ENCODE measurements around the gene IQSEC2. TPM values are rescaled to one million over a fixed set of nuclear protein-coding genes. Genes with fewer than 3 reads are reported as not detected.
A peak's percentile ranks its signal among the peaks of the same experiment; 100 is the strongest.

The IQSEC2 gene
- total and polyA plus RNA-seq, 2 of the 13 experiments (the other 11 are each of a cell fraction or from before 2014, with no cell fraction given), result 0.13 to 0.21 TPM

DNA sequence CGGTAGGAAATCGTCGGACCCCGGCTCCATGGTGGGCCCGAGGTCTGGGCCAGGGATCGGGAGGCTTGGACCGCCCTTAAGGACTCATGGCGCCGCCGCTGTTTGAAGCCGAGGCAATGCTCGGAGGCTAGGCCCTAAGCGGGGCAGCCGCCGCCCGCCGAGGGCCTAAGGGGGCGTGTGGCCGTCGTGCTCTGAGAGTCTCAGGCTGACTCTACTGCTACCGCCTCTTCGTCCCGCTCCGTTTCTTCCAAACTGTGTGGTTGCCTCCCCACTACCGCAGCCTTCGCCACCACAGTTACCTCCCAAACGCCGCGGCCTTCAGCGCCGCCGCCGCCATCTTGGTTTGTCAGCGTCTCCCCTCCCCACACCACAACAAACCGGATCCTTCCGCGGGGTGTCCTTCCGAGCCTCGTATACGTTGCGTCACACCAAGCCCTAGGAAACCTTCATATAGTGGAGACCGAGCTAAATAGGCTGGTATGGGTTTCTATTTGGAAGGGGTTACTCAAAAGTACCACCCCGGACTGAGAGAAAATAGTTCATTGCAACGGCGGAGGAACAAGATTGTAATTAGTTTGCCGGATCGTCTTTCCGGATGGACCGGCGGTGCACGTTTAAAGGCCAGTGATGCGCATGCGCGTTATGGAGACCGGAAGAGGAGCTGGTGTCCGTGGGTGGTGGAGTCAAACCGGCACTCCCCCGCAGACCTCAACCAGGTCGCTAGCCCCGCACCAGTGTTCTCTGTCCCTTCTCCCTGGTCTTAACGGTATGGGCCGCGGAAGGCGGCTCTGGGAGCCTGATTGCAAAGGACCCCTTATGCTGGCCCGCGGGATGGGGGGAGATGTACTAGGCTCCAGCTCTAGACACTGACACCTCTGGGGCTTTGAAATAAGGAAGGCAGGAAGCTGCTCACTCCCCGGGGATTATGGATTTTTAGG, 56.3 kb downstream of the IQSEC2 start, which contains the start of gene KDM5C (continued):
- TF ChIP-seq, protein P1, sequence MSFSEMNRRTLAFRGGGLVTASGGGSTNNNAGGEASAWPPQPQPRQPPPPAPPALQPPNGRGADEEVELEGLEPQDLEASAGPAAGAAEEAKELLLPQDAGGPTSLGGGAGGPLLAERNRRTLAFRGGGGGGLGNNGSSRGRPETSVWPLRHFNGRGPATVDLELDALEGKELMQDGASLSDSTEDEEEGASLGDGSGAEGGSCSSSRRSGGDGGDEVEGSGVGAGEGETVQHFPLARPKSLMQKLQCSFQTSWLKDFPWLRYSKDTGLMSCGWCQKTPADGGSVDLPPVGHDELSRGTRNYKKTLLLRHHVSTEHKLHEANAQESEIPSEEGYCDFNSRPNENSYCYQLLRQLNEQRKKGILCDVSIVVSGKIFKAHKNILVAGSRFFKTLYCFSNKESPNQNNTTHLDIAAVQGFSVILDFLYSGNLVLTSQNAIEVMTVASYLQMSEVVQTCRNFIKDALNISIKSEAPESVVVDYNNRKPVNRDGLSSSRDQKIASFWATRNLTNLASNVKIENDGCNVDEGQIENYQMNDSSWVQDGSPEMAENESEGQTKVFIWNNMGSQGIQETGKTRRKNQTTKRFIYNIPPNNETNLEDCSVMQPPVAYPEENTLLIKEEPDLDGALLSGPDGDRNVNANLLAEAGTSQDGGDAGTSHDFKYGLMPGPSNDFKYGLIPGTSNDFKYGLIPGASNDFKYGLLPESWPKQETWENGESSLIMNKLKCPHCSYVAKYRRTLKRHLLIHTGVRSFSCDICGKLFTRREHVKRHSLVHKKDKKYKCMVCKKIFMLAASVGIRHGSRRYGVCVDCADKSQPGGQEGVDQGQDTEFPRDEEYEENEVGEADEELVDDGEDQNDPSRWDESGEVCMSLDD (CRISPR knock-in tag; IDR thresholded peaks at IDR 0.05; ENCODE audit: borderline replicate concordance), result no peak
- TF ChIP-seq, protein P2, sequence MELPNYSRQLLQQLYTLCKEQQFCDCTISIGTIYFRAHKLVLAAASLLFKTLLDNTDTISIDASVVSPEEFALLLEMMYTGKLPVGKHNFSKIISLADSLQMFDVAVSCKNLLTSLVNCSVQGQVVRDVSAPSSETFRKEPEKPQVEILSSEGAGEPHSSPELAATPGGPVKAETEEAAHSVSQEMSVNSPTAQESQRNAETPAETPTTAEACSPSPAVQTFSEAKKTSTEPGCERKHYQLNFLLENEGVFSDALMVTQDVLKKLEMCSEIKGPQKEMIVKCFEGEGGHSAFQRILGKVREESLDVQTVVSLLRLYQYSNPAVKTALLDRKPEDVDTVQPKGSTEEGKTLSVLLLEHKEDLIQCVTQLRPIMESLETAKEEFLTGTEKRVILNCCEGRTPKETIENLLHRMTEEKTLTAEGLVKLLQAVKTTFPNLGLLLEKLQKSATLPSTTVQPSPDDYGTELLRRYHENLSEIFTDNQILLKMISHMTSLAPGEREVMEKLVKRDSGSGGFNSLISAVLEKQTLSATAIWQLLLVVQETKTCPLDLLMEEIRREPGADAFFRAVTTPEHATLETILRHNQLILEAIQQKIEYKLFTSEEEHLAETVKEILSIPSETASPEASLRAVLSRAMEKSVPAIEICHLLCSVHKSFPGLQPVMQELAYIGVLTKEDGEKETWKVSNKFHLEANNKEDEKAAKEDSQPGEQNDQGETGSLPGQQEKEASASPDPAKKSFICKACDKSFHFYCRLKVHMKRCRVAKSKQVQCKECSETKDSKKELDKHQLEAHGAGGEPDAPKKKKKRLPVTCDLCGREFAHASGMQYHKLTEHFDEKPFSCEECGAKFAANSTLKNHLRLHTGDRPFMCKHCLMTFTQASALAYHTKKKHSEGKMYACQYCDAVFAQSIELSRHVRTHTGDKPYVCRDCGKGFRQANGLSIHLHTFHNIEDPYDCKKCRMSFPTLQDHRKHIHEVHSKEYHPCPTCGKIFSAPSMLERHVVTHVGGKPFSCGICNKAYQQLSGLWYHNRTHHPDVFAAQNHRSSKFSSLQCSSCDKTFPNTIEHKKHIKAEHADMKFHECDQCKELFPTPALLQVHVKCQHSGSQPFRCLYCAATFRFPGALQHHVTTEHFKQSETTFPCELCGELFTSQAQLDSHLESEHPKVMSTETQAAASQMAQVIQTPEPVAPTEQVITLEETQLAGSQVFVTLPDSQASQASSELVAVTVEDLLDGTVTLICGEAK (IDR thresholded peaks at IDR 0.05), result no peak
- TF ChIP-seq, protein P2 (CRISPR knock-in tag; IDR thresholded peaks at IDR 0.05), result no peak
- no peak for TF ChIP-seq ZEB1 (IDR thresholded peaks at IDR 0.05; ENCODE audit: insufficient replicate concordance, low read depth)
- TF ChIP-seq ZFP37 (CRISPR knock-in tag; IDR thresholded peaks at IDR 0.05; ENCODE audit: borderline replicate concordance), result no peak
- TF ChIP-seq MIER3 (CRISPR knock-in tag; IDR thresholded peaks at IDR 0.05; ENCODE audit: borderline replicate concordance), result no peak
- TF ChIP-seq GATA4 (IDR thresholded peaks at IDR 0.05; ENCODE audit: borderline replicate concordance, low read depth), result peak; percentile 38; the same call in 1 of the 2 replicates
- no peak for TF ChIP-seq SAFB2 (CRISPR knock-in tag; IDR thresholded peaks at IDR 0.05; ENCODE audit: borderline replicate concordance, low read depth)
- TF ChIP-seq BRCA1 (CRISPR knock-in tag; IDR thresholded peaks at IDR 0.05), result no peak
- no peak for TF ChIP-seq MAFF (IDR thresholded peaks at IDR 0.05; ENCODE audit: low read depth, low read length)
- TF ChIP-seq, protein P3, sequence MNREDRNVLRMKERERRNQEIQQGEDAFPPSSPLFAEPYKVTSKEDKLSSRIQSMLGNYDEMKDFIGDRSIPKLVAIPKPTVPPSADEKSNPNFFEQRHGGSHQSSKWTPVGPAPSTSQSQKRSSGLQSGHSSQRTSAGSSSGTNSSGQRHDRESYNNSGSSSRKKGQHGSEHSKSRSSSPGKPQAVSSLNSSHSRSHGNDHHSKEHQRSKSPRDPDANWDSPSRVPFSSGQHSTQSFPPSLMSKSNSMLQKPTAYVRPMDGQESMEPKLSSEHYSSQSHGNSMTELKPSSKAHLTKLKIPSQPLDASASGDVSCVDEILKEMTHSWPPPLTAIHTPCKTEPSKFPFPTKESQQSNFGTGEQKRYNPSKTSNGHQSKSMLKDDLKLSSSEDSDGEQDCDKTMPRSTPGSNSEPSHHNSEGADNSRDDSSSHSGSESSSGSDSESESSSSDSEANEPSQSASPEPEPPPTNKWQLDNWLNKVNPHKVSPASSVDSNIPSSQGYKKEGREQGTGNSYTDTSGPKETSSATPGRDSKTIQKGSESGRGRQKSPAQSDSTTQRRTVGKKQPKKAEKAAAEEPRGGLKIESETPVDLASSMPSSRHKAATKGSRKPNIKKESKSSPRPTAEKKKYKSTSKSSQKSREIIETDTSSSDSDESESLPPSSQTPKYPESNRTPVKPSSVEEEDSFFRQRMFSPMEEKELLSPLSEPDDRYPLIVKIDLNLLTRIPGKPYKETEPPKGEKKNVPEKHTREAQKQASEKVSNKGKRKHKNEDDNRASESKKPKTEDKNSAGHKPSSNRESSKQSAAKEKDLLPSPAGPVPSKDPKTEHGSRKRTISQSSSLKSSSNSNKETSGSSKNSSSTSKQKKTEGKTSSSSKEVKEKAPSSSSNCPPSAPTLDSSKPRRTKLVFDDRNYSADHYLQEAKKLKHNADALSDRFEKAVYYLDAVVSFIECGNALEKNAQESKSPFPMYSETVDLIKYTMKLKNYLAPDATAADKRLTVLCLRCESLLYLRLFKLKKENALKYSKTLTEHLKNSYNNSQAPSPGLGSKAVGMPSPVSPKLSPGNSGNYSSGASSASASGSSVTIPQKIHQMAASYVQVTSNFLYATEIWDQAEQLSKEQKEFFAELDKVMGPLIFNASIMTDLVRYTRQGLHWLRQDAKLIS (CRISPR knock-in tag; IDR thresholded peaks at IDR 0.05), result no peak
- no peak; the same call in 1 of the 2 replicates for TF ChIP-seq ZBTB38 (CRISPR knock-in tag; IDR thresholded peaks at IDR 0.05)
- no peak for TF ChIP-seq ZNF652 (CRISPR knock-in tag; IDR thresholded peaks at IDR 0.05; ENCODE audit: borderline replicate concordance, low read depth)
